Right lobe of liver (tissue), 6 donors: Measurements from ENCODE around the gene GPS1. TPM values are rescaled to one million over a fixed set of nuclear protein-coding genes. Genes with fewer than 3 reads are reported as not detected.

ENCODE experiments used
- ATAC-seq, 4 donors: fragments of 200-7000 bp; cut with Tn5 transposase; one replicate each; pipeline ENCODE4 v1.9.1; 2020; ENCODE audit warnings: mild to moderate bottlenecking in 4 of 4, moderate library complexity in 4 of 4
- DNase-seq, 3 donors: peaks; one replicate each; pipeline ENCODE4 v3.0.0-alpha.2; 2020
- H3K27ac ChIP-seq, 3 donors: fragments of 200-600 bp; one replicate each; pipeline ENCODE4 v1.8.0; 2022
- H3K27me3 ChIP-seq, 2 donors: fragments of 200-600 bp; one replicate each; pipeline ENCODE4 v1.8.0; 2022
- H3K36me3 ChIP-seq, 4 donors: fragments of 200-600 bp; sonication (generic) in 1 of 4; one replicate each; pipeline versions ENCODE4 v1.5.1 to v1.8.0; 2017 to 2022; ENCODE audit warnings: control low read depth in 1 of 4
- H3K4me1 ChIP-seq, 4 donors: fragments of 200-600 bp; sonication (generic) in 1 of 4; one replicate each; pipeline versions ENCODE4 v1.5.1 to v1.8.0; 2017 to 2022; ENCODE audit warnings: control low read depth in 1 of 4
- H3K4me3 ChIP-seq, 3 donors: fragments of 200-600 bp; one replicate each; pipeline ENCODE4 v1.8.0; 2022
- H3K9me3 ChIP-seq, 4 donors: fragments of 200-600 bp; sonication (generic) in 1 of 4; one replicate each; pipeline versions ENCODE4 v1.5.1 to v1.8.0; 2017 to 2022; ENCODE audit warnings: control low read depth in 1 of 4
- POLR2A ChIP-seq: fragments of 450-650 bp; IDR thresholded peaks from one replicate; pipeline ENCODE4 v1.6.1; 2017; ENCODE audit warnings: antibody characterized with exemption, mild to moderate bottlenecking
- whole genome bisulfite sequencing: methylation state at CpG from one replicate; pipeline ENCODE4 v1.1.6; 2018; ENCODE audit warnings: low coverage, low lambda C conversion rate; ENCODE audit not compliant: insufficient coverage; ENCODE audit errors: missing lambda C conversion rate; 5-methylcytosine and 5-hydroxymethylcytosine counted together
- intact Hi-C, 2 donors: fragments of 100-400 bp; cut with DNase I; formaldehyde crosslinking; loops; one replicate each; pipeline versions ENCODE4 v1.11.2 to v1.14.1; 2022
- total RNA-seq, 6 experiments: library from RNA; depleted of rRNA in 2 of 6; stranded (reverse); fragments of >200 nt in 2 of 6; fragmentation: NEBNext Ultra II Directional in 3 of 6; extraction: Animal tissue kit (Norgen Biotek cat#: 25700) in 3 of 6; gene quantifications; one replicate each; pipeline versions ENCODE4 v1.1.0 to v1.2.4, GENCODE V29; 2016 to 2023
- TF ChIP-seq, protein P1 (sequence below), 4 donors: fragments of 200-600 bp in 3 of 4; fragments of 450-650 bp in 1 of 4; IDR thresholded peaks; one replicate each; pipeline versions ENCODE4 v1.5.1 to v1.8.0; 2016 to 2022; ENCODE audit warnings: antibody characterized with exemption in 4 of 4, mild to moderate bottlenecking in 2 of 4
- donor health status: DM: no; HTN: yes; CAD: no.
- donor health status: DM: no; HTN: no; CAD: no.
- donor health status: DM: no; HTN: no; CAD: no.
- donor health status: DM: no; HTN: yes; CAD: no.
- donor health status: DM: no; HTN: yes; CAD: no.

GPS1 gene
- total RNA-seq, 6 experiments from 2014 or later, result 46.5 to 93.5 (median 62.1) TPM

DNA sequence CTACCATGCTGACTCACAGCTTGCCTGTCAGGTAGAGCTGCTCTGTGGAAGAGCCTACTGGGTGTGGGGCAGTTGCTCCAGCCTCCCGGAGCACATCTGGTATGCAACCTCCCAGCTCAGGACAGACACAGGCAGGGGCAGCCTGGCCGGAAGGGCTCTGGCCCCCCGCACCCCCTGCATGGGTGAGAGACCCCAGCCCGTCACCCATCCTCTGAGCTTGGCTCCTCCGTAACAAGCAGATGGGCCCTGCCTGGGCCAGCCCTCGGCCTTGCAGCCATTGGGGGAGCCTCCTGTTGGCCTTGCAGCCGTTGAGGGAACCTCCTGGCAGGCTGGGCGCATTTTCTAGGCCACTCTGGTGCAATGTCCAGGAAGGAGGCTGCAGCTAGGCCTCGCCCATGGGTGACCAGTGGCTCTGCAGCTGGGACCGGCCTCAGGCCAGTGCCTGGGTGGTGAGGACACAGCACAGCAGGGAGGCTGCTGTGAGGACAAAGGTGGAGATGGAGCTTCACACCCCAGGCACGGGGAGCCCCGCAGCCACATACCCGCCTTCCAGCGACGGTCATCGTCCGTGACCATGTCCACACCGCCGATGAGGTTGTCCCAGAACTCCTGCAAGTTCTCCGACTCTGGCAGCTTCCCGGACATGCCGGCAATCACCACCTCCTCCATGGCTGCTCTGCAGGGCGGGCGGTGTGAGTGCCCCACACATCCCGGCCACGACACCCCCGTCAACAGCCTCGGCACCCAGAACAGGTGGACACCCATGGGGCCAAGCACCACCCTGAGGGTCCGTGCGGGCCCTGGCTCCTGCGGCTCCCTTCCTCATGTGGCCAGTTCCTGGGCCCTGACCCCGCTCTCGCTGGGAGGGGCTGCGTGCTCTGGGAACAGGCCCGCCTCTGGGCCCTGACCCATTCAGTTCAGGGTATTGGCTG lies 44.3 kb downstream of the GPS1 start:
- peak in 3 of 4 donors; percentile 0 to 28 (median 4) for ATAC-seq
- peak overlapping the region in 2 of 3 donors; percentile 93 to 99 for H3K27ac ChIP-seq
- TF ChIP-seq, protein P1, sequence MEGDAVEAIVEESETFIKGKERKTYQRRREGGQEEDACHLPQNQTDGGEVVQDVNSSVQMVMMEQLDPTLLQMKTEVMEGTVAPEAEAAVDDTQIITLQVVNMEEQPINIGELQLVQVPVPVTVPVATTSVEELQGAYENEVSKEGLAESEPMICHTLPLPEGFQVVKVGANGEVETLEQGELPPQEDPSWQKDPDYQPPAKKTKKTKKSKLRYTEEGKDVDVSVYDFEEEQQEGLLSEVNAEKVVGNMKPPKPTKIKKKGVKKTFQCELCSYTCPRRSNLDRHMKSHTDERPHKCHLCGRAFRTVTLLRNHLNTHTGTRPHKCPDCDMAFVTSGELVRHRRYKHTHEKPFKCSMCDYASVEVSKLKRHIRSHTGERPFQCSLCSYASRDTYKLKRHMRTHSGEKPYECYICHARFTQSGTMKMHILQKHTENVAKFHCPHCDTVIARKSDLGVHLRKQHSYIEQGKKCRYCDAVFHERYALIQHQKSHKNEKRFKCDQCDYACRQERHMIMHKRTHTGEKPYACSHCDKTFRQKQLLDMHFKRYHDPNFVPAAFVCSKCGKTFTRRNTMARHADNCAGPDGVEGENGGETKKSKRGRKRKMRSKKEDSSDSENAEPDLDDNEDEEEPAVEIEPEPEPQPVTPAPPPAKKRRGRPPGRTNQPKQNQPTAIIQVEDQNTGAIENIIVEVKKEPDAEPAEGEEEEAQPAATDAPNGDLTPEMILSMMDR (IDR thresholded peaks at IDR 0.05), result no peak
- peak; percentile 52 for TF ChIP-seq POLR2A
- intact Hi-C loops, result loop anchor here in 1 of 2 donors (10.0 kb wide), 1 partner anchor 61 kb away; the partner anchor contains the start of genes DCXR and RAC3
- WGBS, result 33% methylated on average over 3 of the region's 35 CpGs
- H3K36me3 ChIP-seq, result peaks cover 0 to 54% (median 21%) of the 10 kb centered on the region in 4 donors
- no peaks in the 10 kb centered on the region for H3K27me3 ChIP-seq
- peak overlapping the region; percentile 82 to 98 (median 84) for H3K4me3 ChIP-seq
- no peaks in the 10 kb centered on the region for H3K9me3 ChIP-seq
- DNase-seq, result peak in 2 of 3 donors; percentile 46 to 77
- H3K4me1 ChIP-seq, result peaks cover 0 to 50% (median 20%) of the 10 kb centered on the region in 4 donors

DNA sequence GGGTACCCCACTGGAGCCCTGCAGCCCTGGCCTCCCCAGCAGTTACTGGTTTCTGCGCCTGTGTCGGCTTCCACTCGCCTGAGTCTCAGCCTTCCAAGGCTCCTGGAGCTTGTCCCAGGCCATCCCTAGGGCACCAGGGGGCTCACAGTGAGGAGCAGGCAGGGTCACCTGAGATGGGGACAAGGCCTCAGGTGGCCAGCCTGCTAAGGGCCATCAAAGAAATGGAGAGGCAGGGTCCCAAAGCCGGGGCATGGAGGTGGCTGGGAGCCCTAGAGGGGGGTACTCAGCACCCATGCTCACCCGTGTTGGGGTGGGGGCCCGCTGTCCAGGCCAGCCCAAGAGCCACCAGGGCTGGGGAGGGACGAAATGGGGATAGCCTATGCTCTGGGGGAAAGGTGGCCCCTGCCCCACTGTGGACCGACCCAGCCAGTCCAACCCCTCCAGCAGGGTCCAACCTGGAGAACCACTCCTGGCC lies 45.0 kb downstream of the GPS1 start:
- Histone ChIP-seq H3K36me3 (peaks cover 0 to 47% (median 16%) of the 10 kb centered on the region in 4 donors), H3K4me3 (peak overlapping the region; percentile 82 to 98 (median 84))
- 20% methylated on average over 7 of the region's 8 CpGs for WGBS

DNA sequence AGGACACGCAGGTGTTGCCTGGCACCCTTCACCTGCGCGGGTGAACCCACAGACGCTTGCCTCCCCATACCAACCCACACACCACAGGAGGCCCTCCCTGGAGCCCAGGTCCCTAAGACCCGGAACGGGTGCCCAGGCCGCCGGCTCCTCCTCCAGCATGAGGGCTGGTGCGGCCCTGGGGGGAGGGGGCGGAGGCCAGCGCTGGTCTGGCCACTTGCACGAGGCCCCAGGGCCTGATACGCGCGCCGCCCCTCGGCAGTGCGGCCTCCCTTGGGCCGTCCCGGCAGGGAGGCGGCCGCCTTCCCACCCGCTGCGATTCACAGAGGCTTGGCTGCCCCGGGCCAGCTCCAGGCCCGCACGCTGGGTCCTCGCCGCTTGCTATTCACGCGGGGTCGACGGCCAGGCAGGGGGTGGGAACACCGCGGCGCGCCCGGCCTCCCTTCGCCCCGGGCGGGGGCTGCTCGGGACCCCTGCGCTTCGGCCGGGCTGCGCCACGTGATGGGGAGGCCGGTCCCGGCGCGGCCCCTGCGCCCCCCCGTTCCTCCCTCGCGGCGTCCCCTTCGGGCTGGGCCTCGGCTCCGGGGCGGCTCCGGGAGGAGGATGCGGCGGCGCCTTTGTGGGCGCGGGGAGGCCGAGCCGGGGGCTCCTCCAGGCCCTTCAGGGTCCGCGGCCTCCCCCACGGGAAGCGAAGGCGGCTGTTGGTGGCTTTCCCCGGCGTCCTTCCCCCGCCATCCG lies 45.7 kb downstream of the GPS1 start:
- TF ChIP-seq, protein P1 (IDR thresholded peaks at IDR 0.05), result no peak
- TF ChIP-seq POLR2A, result no peak
- no peaks in the 10 kb centered on the region for H3K27me3 ChIP-seq
- intact Hi-C loops, result loop anchor here in 1 of 2 donors (10.0 kb wide), 1 partner anchor 63 kb away; the partner anchor contains the start of genes DCXR and RAC3
- peak overlapping the region; percentile 93 to 99 (median 94) for H3K27ac ChIP-seq
- H3K4me3 ChIP-seq, result peak overlapping the region; percentile 82 to 98 (median 84)
- peaks cover 0 to 41% (median 13%) of the 10 kb centered on the region in 4 donors for H3K36me3 ChIP-seq
- no peak for ATAC-seq
- 0% methylated on average over 5 of the region's 77 CpGs for WGBS
- peak in 2 of 3 donors; percentile 54 to 67 for DNase-seq
- no peaks in the 10 kb centered on the region for H3K9me3 ChIP-seq
- H3K4me1 ChIP-seq, result peaks cover 0 to 62% (median 26%) of the 10 kb centered on the region in 4 donors

More for the DNA sequence above, 45.0 kb downstream of the GPS1 start:
- Histone ChIP-seq H3K4me1 (peaks cover 0 to 57% (median 24%) of the 10 kb centered on the region in 4 donors), H3K9me3 (no peaks in the 10 kb centered on the region), H3K27me3 (no peaks in the 10 kb centered on the region), H3K27ac (peak overlapping the region; percentile 93 to 99 (median 94))
- ATAC-seq (no peak), DNase-seq (peak in 1 of 3 donors; percentile 22)
- intact Hi-C loops, result loop anchor here in 1 of 2 donors (10.0 kb wide), 1 partner anchor 62 kb away; the partner anchor contains the start of genes DCXR and RAC3
- no peak for TF ChIP-seq POLR2A
- TF ChIP-seq, protein P1 (IDR thresholded peaks at IDR 0.05), result no peak

DNA sequence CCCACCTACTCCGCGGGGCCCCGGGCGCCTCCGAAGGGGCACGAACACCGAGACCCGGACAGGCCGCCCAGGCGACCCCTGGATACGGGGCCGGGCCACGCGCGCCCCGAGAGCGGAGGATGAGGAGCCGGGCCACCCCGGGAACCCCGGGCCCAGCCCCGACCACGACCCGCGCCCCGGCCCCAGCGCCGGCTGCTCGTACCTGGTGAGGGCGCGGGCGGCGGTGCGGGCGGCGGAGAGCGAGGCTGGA lies 46.1 kb downstream of the GPS1 start:
- ATAC-seq (no peak), DNase-seq (no peak)
- peak overlapping the region; percentile 82 to 98 (median 84) for H3K4me3 ChIP-seq
- H3K36me3 ChIP-seq, result peaks cover 0 to 36% (median 10%) of the 10 kb centered on the region in 4 donors
- TF ChIP-seq POLR2A, result no peak
- TF ChIP-seq, protein P1 (IDR thresholded peaks at IDR 0.05), result no peak
- no peaks in the 10 kb centered on the region for H3K27me3 ChIP-seq
- H3K9me3 ChIP-seq, result no peaks in the 10 kb centered on the region
- no CpG with 5 or more reads among the region's 36 CpGs for WGBS
- peak overlapping the region; percentile 93 to 99 (median 94) for H3K27ac ChIP-seq
- peaks cover 0 to 64% (median 27%) of the 10 kb centered on the region in 4 donors for H3K4me1 ChIP-seq
- intact Hi-C loops, result loop anchor here in 1 of 2 donors (10.0 kb wide), 1 partner anchor 63 kb away; the partner anchor contains the start of genes DCXR and RAC3
